Natural killer cell (primary cell): Measurements from ENCODE around the gene WDFY3. TPM values are rescaled to one million over a fixed set of nuclear protein-coding genes. Genes with fewer than 3 reads are reported as not detected.

Experiments used
- ATAC-seq, 3 donors: fragments of 150-1000 bp in 2 of 3; fragments of 200-7000 bp in 1 of 3; cut with Tn5 transposase; 1 replicate in 1 of 3; 2 replicates in 2 of 3; pipeline ENCODE4 v1.10.0; 2021; ENCODE audit warnings: mild to moderate bottlenecking in 2 of 3, moderate library complexity in 2 of 3
- DNase-seq, 2 donors: peaks; one replicate each; pipeline versions ENCODE4 v3.0.0 to v3.0.0-alpha.2; 2013 to 2021; ENCODE audit warnings: mixed read lengths in 1 of 2
- H3K27ac ChIP-seq: one replicate; pipeline ENCODE4 v1.5.1; 2013; ENCODE audit warnings: mild to moderate bottlenecking, low read length
- H3K27me3 ChIP-seq: one replicate; pipeline ENCODE4 v1.6.1; 2013; ENCODE audit warnings: low read length; ENCODE audit not compliant: control insufficient read depth, insufficient read depth
- H3K36me3 ChIP-seq: one replicate; pipeline ENCODE4 v1.6.1; 2013; ENCODE audit warnings: low read length; ENCODE audit not compliant: control insufficient read depth, insufficient read depth
- H3K4me1 ChIP-seq: one replicate; pipeline ENCODE4 v1.6.1; 2013; ENCODE audit warnings: low read length; ENCODE audit not compliant: control insufficient read depth, insufficient read depth
- H3K4me3 ChIP-seq: one replicate; pipeline ENCODE4 v1.5.1; 2013; ENCODE audit warnings: low read length
- H3K9me3 ChIP-seq: one replicate; pipeline ENCODE4 v1.6.1; 2013; ENCODE audit warnings: low read length; ENCODE audit not compliant: control insufficient read depth, insufficient read depth
- H3K27ac Mint-ChIP-seq, 2 donors: one replicate each; pipeline ENCODE4 v1.8.0; 2022; ENCODE audit warnings: mild to moderate bottlenecking in 2 of 2, mixed read lengths in 2 of 2, moderate library complexity in 1 of 2
- H3K27me3 Mint-ChIP-seq, 2 donors: one replicate each; pipeline ENCODE4 v1.8.0; 2022; ENCODE audit warnings: low read depth in 2 of 2, mixed read lengths in 2 of 2
- H3K36me3 Mint-ChIP-seq: one replicate; pipeline ENCODE4 v1.8.0; 2022; ENCODE audit warnings: mixed read lengths
- H3K4me1 Mint-ChIP-seq, 2 donors: one replicate each; pipeline ENCODE4 v1.8.0; 2022; ENCODE audit warnings: mixed read lengths in 2 of 2
- H3K4me3 Mint-ChIP-seq: one replicate; pipeline ENCODE4 v1.8.0; 2022; ENCODE audit warnings: mild to moderate bottlenecking, moderate library complexity, mixed read lengths
- H3K9me3 Mint-ChIP-seq, 2 donors: one replicate each; pipeline ENCODE4 v1.8.0; 2022; ENCODE audit warnings: mixed read lengths in 2 of 2
- WGBS: methylation state at CpG from one replicate; pipeline ENCODE4 v1.1.7; 2013; ENCODE audit warnings: missing lambda C conversion rate; ENCODE audit not compliant: insufficient coverage; 5-methylcytosine and 5-hydroxymethylcytosine counted together
- intact Hi-C: fragments of 100-400 bp; cut with micrococcal nuclease; formaldehyde crosslinking; loops from one replicate; pipeline ENCODE4 v1.14.2; 2022
- total RNA-seq, 4 donors: library from RNA; stranded (reverse); fragments of 120-200 nt in 1 of 4; gene quantifications; one replicate each; pipeline versions ENCODE4 v1.2.3 to v1.2.4, GENCODE V29; 2013 to 2022
- TF ChIP-seq, protein P1 (sequence below): fragments of 200-600 bp; IDR thresholded peaks from one replicate; pipeline ENCODE4 v1.8.0; 2022; ENCODE audit warnings: antibody characterized with exemption

Gene WDFY3
- total RNA-seq, 3 donors from 2014 or later (not counting 1 experiment from before 2014, with no cell fraction given): 2.5 to 7.2 (median 6.0) TPM

DNA sequence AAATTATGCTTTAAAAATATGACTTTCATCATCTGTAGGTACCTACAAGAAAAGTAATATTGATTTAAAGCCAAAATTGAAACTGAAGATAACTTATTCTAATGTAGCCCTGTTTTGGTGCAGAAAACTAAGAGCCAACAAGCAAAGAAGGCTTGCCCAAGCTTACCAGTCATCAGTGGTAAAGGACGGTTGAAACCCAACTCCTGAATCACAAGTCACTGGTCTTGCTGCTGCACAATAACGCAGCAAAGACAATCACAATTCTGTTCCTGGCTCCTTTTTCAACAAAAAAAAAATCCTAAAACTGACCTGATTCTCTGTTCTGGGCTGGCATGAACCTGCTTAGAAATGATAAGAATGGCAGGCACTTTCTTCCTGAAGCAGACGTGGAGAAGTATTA is 34.5 kb downstream of the WDFY3 start:
- Mint-ChIP-seq H3K27ac (no peak overlapping the region), H3K27me3 (no peaks in the 10 kb centered on the region), H3K9me3 (peaks cover 8 to 13% of the 10 kb centered on the region in 2 donors), H3K4me3 (no peak overlapping the region), H3K4me1 (no peaks in the 10 kb centered on the region), H3K36me3 (no peaks in the 10 kb centered on the region)
- Histone ChIP-seq H3K27ac (no peak overlapping the region), H3K36me3 (no peaks in the 10 kb centered on the region), H3K4me3 (no peak overlapping the region), H3K4me1 (no peaks in the 10 kb centered on the region), H3K27me3 (no peaks in the 10 kb centered on the region), H3K9me3 (no peaks in the 10 kb centered on the region)
- TF ChIP-seq, protein P1, sequence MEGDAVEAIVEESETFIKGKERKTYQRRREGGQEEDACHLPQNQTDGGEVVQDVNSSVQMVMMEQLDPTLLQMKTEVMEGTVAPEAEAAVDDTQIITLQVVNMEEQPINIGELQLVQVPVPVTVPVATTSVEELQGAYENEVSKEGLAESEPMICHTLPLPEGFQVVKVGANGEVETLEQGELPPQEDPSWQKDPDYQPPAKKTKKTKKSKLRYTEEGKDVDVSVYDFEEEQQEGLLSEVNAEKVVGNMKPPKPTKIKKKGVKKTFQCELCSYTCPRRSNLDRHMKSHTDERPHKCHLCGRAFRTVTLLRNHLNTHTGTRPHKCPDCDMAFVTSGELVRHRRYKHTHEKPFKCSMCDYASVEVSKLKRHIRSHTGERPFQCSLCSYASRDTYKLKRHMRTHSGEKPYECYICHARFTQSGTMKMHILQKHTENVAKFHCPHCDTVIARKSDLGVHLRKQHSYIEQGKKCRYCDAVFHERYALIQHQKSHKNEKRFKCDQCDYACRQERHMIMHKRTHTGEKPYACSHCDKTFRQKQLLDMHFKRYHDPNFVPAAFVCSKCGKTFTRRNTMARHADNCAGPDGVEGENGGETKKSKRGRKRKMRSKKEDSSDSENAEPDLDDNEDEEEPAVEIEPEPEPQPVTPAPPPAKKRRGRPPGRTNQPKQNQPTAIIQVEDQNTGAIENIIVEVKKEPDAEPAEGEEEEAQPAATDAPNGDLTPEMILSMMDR: no peak
- WGBS: 76% methylated on average over 2 of the region's 3 CpGs
- intact Hi-C loops: no loop called here
- ATAC-seq (no peak), DNase-seq (no peak)

DNA sequence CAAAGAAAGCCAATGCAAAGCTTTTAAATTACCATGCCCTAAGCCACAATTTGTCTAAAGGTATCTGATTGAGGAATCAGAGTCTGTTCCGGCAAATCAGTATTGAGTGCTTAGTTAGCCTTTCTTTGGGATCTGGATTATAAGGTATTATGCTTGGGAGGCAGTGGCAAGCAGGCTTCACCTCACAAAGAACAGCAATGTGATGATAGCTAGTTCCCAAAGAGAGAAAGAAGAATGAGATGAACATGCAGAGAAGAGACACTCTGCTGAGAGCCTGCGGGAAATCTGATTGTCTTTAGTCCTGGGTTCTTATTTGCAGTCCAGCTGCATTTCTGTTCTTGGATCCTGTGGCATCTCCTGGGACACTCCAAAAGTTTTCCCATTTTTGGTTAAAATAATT is 35.2 kb downstream of the WDFY3 start:
- ATAC-seq (no peak), DNase-seq (no peak)
- TF ChIP-seq, protein P1: no peak
- 94% methylated on average over 2 of the region's 2 CpGs for WGBS
- Histone ChIP-seq H3K27me3 (no peaks in the 10 kb centered on the region), H3K9me3 (no peaks in the 10 kb centered on the region), H3K27ac (no peak overlapping the region), H3K4me3 (no peak overlapping the region), H3K4me1 (no peaks in the 10 kb centered on the region), H3K36me3 (no peaks in the 10 kb centered on the region)
- H3K9me3 Mint-ChIP-seq: peaks cover 5 to 10% of the 10 kb centered on the region in 2 donors
- no peak overlapping the region for H3K27ac Mint-ChIP-seq
- H3K36me3 Mint-ChIP-seq: no peaks in the 10 kb centered on the region
- no peak overlapping the region for H3K4me3 Mint-ChIP-seq
- no peaks in the 10 kb centered on the region for H3K27me3 Mint-ChIP-seq
- intact Hi-C loops: no loop called here
- H3K4me1 Mint-ChIP-seq: no peaks in the 10 kb centered on the region

DNA sequence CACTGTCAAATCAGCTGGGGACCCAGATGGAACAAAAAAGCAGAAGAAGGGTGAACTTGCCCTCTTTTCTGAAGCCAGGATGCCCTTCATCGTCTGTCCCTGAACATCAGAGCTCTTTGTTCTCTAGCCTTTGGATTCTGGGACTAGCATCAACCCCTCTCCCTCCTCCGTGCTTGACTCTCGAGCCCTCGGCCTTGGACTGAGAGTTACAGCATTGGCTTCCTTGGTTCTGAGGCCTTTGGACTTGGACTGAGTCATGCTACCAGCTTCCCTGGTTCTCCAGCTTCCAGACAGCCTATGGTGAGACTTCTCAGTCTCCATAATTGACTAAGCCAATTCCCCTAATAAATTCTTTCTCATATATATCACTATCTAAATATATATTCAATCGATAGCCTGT is 38.4 kb downstream of the WDFY3 start:
- Mint-ChIP-seq H3K36me3 (no peaks in the 10 kb centered on the region), H3K9me3 (peaks cover 0 to 2% of the 10 kb centered on the region in 2 donors), H3K4me3 (no peak overlapping the region), H3K27me3 (no peaks in the 10 kb centered on the region), H3K27ac (no peak overlapping the region), H3K4me1 (no peaks in the 10 kb centered on the region)
- Histone ChIP-seq H3K27me3 (no peaks in the 10 kb centered on the region), H3K9me3 (no peaks in the 10 kb centered on the region), H3K36me3 (no peaks in the 10 kb centered on the region), H3K4me3 (no peak overlapping the region), H3K4me1 (no peaks in the 10 kb centered on the region), H3K27ac (no peak overlapping the region)
- DNase-seq (no peak), ATAC-seq (no peak)
- WGBS: 84% methylated on average over 4 of the region's 5 CpGs
- TF ChIP-seq, protein P1: no peak
- intact Hi-C loops: no loop called here

DNA sequence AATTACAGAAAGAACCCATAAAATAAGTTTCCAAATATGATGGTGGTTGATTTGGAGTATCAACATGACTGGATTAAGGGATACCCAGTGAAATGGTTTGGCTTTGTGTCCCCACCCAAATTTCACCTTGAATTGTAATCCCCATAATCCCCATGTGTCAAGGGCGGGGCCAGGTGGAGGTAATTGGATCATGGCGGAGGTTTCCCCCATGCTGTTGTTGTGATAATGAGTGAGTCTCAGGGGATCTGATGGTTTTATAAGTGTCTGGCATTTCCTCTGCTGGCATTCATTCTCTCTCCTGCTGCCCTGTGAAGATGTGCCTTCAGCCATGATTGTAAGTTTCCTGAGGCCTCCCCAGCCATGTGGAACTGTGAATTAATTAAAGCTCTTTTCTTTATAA is 39.1 kb downstream of the WDFY3 start:
- Histone ChIP-seq H3K4me3 (no peak overlapping the region), H3K27ac (no peak overlapping the region), H3K4me1 (no peaks in the 10 kb centered on the region), H3K36me3 (no peaks in the 10 kb centered on the region), H3K9me3 (no peaks in the 10 kb centered on the region), H3K27me3 (no peaks in the 10 kb centered on the region)
- no peak for ATAC-seq
- peaks cover 0 to 2% of the 10 kb centered on the region in 2 donors for H3K9me3 Mint-ChIP-seq
- H3K27me3 Mint-ChIP-seq: no peaks in the 10 kb centered on the region
- TF ChIP-seq, protein P1: no peak
- intact Hi-C loops: no loop called here
- 96% methylated on average over 2 of the region's 2 CpGs for WGBS
- no peaks in the 10 kb centered on the region for H3K36me3 Mint-ChIP-seq
- no peak overlapping the region for H3K27ac Mint-ChIP-seq
- H3K4me1 Mint-ChIP-seq: no peaks in the 10 kb centered on the region
- no peak for DNase-seq
- H3K4me3 Mint-ChIP-seq: no peak overlapping the region
